Measurements from ENCODE around the gene GRIK4. TPM values are rescaled to one million over a fixed set of nuclear protein-coding genes. Genes with fewer than 3 reads are reported as not detected.

Gene GRIK4
- polyA plus RNA-seq, 10 donors = 0.18 to 0.86 (median 0.36) TPM

GRCh38 chr11:121033635-121034034 lies 522.1 kb downstream of the GRIK4 start:
- DNase-seq = no peak

- no peak for DNase-seq
Observed at GRCh38 chr11:121035169-121035755, 523.7 kb downstream of the GRIK4 start.

DNA sequence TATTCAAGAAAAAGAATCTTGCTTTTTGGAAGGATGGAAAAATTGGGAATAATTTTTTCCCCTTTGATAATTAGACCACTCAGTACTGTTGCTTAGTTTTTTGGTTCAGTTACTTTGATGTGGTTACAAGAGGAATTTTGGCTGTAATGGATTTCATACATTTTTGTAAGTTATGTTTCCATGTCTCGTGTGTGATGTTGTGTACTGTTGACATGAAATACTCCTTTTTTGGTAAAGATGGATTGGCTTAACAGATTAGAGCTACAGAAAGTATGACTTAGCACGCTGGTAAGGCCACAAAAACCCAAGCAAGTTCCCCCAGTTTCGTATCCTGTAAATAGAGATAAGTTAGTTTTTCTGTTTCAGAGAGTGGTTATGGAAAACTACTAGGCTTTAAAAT lies 524.2 kb downstream of the GRIK4 start:
- DNase-seq = no peak

DNA sequence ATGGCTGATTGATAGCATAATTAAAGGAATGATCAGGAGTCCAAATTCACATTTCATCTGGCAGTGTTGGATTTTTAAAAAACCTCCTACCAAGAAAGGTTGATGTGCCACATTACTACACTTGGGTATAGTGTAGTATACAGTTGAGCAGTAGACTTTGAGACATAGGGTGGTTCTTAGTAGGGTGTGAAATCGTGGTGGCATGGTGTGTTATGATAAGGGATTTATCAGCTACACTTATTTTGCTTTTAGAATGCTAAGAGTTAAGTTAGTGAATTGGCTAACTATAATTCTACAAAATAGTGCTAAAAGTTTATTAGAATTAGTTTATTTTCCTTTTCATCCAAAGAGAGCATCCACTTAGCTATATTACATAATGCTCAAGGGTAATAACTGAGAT lies 525.5 kb downstream of the GRIK4 start:
- DNase-seq = no peak

Other genes with a start within 250 kb of the GRIK4 start
- 10 to 100 TPM in 2 of 10 donors, 1 to 10 TPM in 8; 6.1 to 12.5 (median 7.8) TPM for gene TLCD5, start 186.4 kb upstream of the GRIK4 start, polyA plus RNA-seq (ENCODE audit: insufficient read length in 10 of 10)
- 10 to 100 TPM; 31.6 to 49.5 (median 41.5) TPM for gene ARHGEF12, start 175.3 kb upstream of the GRIK4 start, polyA plus RNA-seq (ENCODE audit: insufficient read length in 10 of 10)